ENCODE measurements around the gene NDUFAF8.

NDUFAF8 gene

GRCh38 chr17:81253358-81254131, 14.4 kb downstream of the NDUFAF8 start:
- no peak for DNase-seq (ENCODE audit: low read depth)

DNA sequence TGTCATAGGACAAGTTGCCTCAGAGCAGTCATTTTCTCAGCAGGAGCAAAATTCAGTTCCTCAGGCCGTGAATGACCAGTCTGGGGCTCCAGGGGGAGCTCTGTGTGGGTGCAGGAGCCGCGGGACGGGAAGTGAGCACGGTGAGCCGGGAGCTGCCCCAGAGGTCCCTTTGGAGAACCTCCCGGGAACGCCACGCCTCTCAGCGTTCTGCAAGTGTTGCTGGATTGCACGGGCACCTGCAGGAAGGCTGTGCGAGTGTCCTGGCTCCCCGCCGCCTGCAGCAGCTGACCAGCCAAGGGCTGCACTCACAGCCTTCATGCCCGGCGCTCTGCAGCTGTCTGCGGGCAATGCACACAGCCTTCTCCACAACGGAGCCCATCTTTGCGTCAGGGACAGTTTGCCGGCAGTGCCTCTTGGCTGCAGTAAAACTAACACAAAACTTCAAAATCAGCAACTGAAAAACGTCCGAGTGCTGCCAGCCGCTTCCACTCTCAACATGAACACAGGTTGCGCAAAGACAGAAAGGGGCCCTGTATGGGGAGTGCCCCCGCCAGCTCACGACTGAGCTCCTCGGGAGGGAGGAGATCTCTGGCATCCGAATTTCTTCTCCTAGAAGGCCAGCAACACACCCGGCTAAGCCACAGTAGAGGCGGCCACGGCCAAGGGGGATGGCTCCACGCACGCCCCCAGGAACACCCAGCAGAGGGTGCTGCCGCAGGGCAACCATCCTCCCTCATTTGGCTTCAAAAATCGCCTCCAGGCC, 16.0 kb downstream of the NDUFAF8 start:
- DNase-seq (ENCODE audit: low read depth) = peak; percentile 75

- peak; percentile 29 for DNase-seq (ENCODE audit: low read depth)
Observed at GRCh38 chr17:81256616-81257015, 17.5 kb downstream of the NDUFAF8 start.

DNA sequence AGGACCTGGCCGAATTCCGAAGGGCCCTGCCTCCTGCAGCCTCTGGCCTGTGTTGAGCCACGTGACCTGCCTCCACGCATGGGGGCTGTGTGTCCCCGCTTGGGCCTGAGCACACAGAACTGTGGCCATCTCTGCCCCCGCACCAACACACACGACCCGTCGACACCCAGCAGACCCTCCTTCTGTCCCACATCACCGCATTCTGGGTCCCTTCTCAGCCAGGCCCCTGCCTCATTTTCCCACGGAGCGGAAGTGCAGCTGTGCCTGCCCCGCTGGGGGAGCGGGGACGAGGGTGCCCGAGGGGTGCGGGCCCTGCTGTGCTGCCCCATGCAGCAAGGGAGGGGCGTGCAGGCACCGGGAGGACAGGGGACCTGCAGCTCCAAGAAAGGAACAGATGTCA, 18.4 kb downstream of the NDUFAF8 start:
- DNase-seq (ENCODE audit: low read depth) = no peak

DNA sequence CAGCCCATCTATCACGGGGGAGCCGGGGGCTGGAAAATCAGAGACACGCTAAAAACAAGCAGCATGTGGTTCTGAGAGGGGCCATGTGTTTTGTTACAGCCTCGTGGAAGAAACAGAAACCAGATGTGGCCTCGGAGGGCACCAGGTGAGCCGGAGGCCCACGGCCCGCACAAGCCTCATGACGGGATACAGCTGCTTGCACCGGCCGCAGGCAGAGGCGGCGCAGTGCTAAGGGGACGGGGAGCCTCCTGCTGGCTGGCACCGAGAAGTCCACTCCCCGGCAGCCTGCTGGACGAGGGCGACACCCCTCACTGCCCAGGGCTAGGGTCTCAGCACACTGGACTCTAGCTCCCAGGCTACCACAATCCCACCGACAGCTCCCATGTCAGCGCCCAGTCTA, 19.2 kb downstream of the NDUFAF8 start:
- no peak for DNase-seq (ENCODE audit: low read depth)

DNA sequence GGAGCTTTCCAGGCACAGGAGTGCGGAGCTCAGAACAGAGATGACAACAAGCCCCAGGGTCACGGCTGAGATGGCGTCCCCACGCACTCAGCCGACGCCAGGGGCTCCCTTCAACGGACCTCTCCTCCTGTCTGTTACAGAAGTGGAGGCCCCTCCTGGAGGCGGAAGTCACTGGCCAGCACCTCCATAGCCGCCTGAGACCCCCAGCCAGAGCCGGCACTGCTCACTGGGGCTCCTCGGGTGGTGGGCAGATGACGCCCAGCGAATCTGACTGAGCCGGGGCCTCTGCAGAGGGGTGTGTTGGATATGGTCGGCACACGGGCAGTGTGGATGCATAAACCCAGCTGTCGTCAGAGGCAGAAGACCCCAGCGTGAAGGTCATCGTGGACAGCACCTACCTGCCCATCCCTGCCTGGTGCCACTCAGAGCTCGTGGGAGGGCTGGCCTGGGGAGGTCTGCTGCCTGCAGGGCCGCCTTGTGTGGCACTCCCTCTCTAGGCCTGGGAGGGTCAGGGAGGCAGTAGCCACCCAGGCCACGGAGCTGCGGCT, 20.0 kb downstream of the NDUFAF8 start:
- DNase-seq (ENCODE audit: low read depth) = no peak

DNA sequence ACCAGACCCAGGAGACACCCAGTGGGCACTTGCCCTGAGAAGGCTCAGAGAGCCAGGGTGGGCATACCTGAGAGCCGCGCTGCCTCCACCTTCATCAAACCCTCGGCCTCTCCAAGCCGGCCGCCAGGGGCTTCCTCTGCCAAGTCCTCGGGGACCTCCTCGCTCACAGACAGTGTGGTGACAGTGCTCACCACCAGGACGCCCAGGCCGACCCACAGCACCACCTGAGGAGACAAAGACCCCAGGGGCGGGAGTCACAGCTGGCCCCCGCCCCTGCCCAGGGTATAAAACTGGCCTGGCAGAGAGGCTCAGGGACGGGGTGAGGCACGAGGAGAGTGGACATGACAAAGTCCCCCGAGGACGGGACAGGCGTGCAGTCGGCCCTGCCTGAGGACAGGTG, 21.1 kb downstream of the NDUFAF8 start:
- no peak for DNase-seq (ENCODE audit: low read depth)

DNA sequence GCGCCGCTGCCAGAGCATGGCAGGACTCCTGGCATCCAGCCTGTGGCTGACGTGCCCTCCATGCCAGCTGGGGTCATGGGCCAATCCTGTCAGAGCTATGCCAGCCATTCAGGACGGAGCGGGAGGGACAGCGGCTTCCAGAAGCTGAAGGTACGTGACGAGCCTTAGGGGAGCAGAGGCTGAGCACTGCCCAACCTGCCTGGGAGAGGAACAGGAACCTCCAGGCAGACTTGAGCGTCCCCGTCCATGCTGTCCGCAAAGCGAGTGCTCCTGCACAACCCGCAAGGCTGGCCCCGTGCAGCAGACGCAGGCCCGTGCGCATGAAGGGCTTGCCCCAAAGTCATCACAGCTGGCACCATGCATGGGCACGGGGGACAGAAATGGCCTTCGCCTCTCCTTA, 21.5 kb downstream of the NDUFAF8 start:
- DNase-seq (ENCODE audit: low read depth) = no peak

DNA sequence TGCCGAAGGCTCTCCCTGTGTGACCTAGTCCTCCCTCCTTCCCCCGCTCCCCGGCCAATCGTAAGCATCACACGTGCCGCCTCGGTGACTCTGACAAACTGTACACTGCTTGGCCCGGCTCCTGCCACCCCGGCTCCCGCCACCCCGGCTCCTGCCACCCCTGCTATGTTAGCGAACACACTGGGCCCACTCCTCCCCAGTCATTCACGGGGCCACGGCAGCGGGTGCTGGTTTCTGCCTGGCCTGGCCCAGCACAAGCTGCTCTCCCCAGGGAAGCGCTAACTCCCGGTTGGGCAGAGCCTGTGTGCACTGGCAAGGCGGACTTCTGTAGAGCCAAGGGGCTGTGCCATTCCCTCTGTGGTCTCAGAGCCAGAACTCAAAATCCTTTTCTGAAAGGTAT, 22.0 kb downstream of the NDUFAF8 start:
- DNase-seq (ENCODE audit: low read depth) = no peak

GRCh38 chr17:81261582-81262336, 22.6 kb downstream of the NDUFAF8 start:
- no peak for DNase-seq (ENCODE audit: low read depth)

DNA sequence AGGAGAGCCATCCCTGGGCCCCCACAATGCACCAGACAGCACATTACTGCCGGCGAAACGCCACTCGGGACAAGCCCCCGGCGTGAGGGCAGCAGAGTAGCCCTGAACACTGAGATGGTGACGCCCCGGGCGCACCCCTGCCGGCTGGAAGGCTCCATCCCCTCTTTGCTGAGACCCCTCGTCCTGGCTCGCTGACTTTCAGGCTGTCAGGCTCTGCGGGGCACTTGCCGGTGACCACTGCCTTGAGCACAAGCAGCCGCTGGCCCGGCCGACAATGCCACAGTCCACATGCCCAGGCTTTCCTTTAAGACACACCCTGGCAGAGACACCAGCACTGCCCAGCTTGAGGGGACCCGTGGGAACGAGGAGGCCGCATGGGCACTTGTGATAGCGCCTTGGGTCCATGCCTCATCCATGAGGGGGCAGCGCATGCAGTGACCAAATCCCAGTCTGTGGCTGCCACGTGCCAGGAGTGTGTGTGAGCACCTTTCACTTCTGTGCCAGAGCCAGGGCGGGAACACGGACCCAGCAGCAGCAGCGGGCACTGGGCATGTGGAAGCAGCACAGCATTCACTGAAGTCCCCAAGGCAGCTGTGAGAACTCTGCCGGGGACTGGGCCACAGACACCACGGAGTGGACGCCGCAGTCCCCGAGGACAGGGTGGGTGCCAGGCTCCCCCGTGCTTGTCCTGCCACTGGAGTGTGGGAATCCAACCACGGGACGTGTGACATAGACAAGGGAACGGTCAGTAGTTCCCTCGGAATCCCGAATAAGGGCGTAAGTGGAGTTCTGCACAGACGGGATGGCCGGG, 24.5 kb downstream of the NDUFAF8 start:
- DNase-seq (ENCODE audit: low read depth) = no peak

DNA sequence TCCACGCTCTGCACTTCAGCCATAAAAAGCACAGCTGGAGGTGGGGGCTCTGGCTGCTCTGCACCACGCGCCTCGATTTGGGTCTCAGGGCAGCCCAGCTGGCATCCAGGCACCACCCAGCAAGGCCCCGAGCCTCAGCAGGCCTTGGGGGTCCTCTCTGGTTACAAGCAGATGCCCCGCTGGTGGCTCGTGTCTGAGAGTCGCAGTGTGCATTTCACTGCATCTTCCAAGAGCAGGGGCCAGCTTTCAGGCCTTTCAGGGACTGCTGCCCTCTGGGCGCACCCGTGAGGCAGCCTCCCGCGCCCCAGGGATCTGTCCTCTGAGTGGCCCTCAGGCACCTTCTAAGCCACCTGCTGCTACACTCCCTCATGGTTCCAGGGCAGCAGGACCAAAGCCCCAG, 25.5 kb downstream of the NDUFAF8 start:
- no peak for DNase-seq (ENCODE audit: low read depth)

- no peak for DNase-seq (ENCODE audit: low read depth)
Observed at GRCh38 chr17:81265576-81265975, 26.5 kb downstream of the NDUFAF8 start.

GRCh38 chr17:81267390-81268067, 28.4 kb downstream of the NDUFAF8 start:
- no peak for DNase-seq (ENCODE audit: low read depth)

DNA sequence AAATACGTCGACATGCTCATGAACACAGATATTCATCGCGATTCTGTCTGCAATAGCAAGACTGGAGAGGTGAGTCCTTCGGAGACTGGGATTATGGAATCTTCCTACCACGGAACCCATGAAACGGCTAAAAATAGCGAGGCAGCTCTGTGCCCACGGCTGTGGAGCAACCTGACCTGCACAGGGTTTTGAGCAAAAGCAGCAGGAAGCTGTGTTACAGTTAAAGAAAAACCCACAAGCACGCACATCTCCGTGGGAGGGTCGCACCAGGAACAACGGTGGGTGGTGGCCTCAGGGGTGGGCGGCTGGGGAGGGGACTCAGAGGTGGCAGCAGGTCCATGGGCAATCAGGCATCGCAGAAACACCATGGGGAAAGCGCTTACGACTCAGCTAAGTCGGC, 31.2 kb downstream of the NDUFAF8 start:
- DNase-seq (ENCODE audit: low read depth) = no peak

GRCh38 chr17:81271226-81271625, 32.1 kb downstream of the NDUFAF8 start:
- DNase-seq (ENCODE audit: low read depth) = no peak

DNA sequence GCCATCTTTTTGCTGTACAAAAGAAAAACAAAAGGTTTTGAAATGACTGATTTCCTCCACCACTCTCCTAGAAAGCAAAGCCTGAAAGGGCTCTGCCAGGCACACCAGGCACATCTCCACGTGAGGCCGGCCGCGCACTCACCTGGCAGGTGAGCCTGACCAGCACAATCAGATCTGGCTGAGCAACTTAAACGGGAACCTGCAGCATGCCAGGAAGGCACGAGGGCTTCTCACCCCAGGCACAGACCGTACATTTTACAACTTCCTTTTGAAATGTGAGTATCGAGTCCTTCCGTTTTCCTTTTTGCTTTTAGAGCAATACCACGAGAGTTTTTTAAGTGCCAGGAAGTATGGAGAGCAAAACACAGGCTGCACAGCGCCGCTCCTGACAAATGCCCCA, 33.5 kb downstream of the NDUFAF8 start:
- DNase-seq (ENCODE audit: low read depth) = no peak

- no peak for DNase-seq (ENCODE audit: low read depth)
Observed at GRCh38 chr17:81273698-81274470, 34.8 kb downstream of the NDUFAF8 start.

- DNase-seq (ENCODE audit: low read depth) = no peak
Observed at GRCh38 chr17:81274471-81274855, 35.3 kb downstream of the NDUFAF8 start.

- no peak for DNase-seq (ENCODE audit: low read depth)
Observed at GRCh38 chr17:81276781-81277180, 37.7 kb downstream of the NDUFAF8 start.

All from fibroblast of gingiva (primary cell).